PC-9 (cell line): Measurements from ENCODE around the gene TTLL8. TPM values are rescaled to one million over a fixed set of nuclear protein-coding genes. Genes with fewer than 3 reads are reported as not detected.

Experiments
- BruUV-seq: library from RNA; stranded (reverse); fragments of 400-500 nt; replicated peaks from 2 replicates; lab custom pipeline; 2021; lab: Mats Ljungman, UMichigan
- CTCF ChIA-PET: fragments of 300-600 bp; sonication (Branson Sonifier 250); formaldehyde crosslinking; loops from one replicate; lab custom pipeline; 2022; ENCODE audit warnings: antibody characterized with exemption; lab: Charles Lee
- POLR2A ChIA-PET: fragments of 300-600 bp; sonication (Branson Sonifier 250); formaldehyde crosslinking; loops from one replicate; lab custom pipeline; 2022; ENCODE audit warnings: antibody characterized with exemption; ENCODE audit not compliant: unreplicated experiment; lab: Charles Lee
- DNase-seq, 2 experiments: peaks; one replicate each; pipeline versions ENCODE4 v3.0.0 to v3.0.0-alpha.2; 2015 to 2022; ENCODE audit warnings: mixed read lengths in 1 of 2
- H2AFZ ChIP-seq: fragments of 200-600 bp; sonication (generic); 2 replicates; pipeline ENCODE4 v1.8.1; 2017; ENCODE audit warnings: antibody characterized with exemption
- H3F3A ChIP-seq: fragments of 200-600 bp; sonication (generic); 2 replicates; pipeline ENCODE4 v1.8.1; 2017; ENCODE audit warnings: antibody characterized with exemption, mild to moderate bottlenecking, low read depth; ENCODE audit not compliant: insufficient read depth
- H3K27ac ChIP-seq: fragments of 200-600 bp; sonication (generic); 2 replicates; pipeline ENCODE4 v1.6.1; 2016; ENCODE audit warnings: mixed run types
- H3K27me3 ChIP-seq: fragments of 200-600 bp; sonication (generic); 2 replicates; pipeline ENCODE4 v1.6.1; 2016; ENCODE audit warnings: low read depth, mixed run types; ENCODE audit not compliant: insufficient read depth
- H3K36me3 ChIP-seq: fragments of 200-600 bp; sonication (generic); 2 replicates; pipeline ENCODE4 v1.6.1; 2016; ENCODE audit warnings: low read depth, mixed run types
- H3K4me1 ChIP-seq: fragments of 200-600 bp; sonication (generic); replicated peaks from 2 replicates; pipeline ENCODE4 v1.6.1; 2016; ENCODE audit warnings: mixed run types; ENCODE audit not compliant: insufficient read depth
- H3K4me2 ChIP-seq: fragments of 200-600 bp; sonication (generic); 2 replicates; pipeline ENCODE4 v1.6.1; 2017; ENCODE audit warnings: mixed run types
- H3K4me3 ChIP-seq: fragments of 200-600 bp; sonication (generic); 2 replicates; pipeline ENCODE4 v1.6.1; 2016; ENCODE audit warnings: mixed run types
- H3K79me2 ChIP-seq: fragments of 200-600 bp; sonication (generic); 2 replicates; pipeline ENCODE4 v1.6.1; 2017; ENCODE audit warnings: low read depth, mixed run types
- H3K9me2 ChIP-seq: fragments of 200-600 bp; sonication (generic); 2 replicates; pipeline ENCODE4 v1.8.1; 2017; ENCODE audit warnings: mild to moderate bottlenecking; ENCODE audit not compliant: insufficient read depth
- H3K9me3 ChIP-seq: fragments of 200-600 bp; sonication (generic); 2 replicates; pipeline ENCODE4 v1.8.1; 2016; ENCODE audit warnings: low read depth; ENCODE audit not compliant: insufficient read depth
- H4K20me1 ChIP-seq: fragments of 200-600 bp; sonication (generic); 2 replicates; pipeline ENCODE4 v1.8.1; 2017; ENCODE audit not compliant: insufficient read depth
- CTCF ChIP-seq: fragments of 200-600 bp; sonication (generic); conservative IDR thresholded peaks from 2 replicates; pipeline ENCODE4 v1.6.1; 2017; ENCODE audit warnings: mixed run types, antibody characterized with exemption, mild to moderate bottlenecking, moderate library complexity
- EZH2 ChIP-seq: fragments of 200-600 bp; sonication (generic); IDR thresholded peaks from 2 replicates; pipeline ENCODE4 v1.8.0; 2017; ENCODE audit warnings: antibody characterized with exemption, low read depth
- intact Hi-C: fragments of 100-400 bp; cut with micrococcal nuclease; formaldehyde crosslinking; loops from one replicate; pipeline ENCODE4 v1.10.0; 2022; ENCODE audit not compliant: unreplicated experiment
- total RNA-seq: library from RNA; stranded (reverse); gene quantifications from 2 replicates; pipeline ENCODE4 v1.2.3, GENCODE V29; 2021

Gene TTLL8
- total RNA-seq, 1 experiment from 2014 or later, result not detected

DNA sequence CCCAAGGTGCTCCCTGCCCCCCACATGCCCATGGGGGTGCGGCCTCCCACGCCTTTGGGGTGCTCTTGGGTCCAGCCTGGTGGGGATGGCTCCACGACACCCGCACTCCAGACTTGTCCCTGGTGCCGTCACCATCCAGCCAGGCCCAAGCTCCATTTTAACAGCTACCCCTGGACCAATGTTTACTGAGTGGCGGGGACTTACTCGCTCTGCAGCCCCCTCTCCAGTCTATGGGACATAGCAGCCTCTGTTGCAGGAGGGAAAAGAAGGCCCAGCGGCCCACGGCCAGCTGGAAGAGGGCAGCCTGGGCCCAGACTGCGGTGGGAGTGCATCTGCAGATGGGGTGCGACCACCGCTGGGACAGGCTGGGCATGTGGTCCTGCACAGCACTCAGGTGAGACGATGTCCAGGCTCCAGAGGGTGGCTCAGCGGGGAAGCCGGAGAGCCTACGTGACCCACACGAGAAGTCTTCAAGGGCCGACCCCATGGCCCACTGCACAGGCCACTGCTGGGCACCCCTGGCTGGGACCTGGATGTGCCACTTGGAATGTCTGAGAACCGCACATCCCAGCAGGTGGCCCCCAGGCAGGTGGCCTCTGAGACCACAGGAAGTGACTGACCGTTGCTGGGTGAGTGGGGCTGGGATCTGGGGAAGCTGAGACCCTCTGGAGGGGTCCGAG lies 63.6 kb downstream of the TTLL8 start:
- DNase-seq, result no peak
- no peak overlapping the region for H2AFZ ChIP-seq
- H3K36me3 ChIP-seq, result no peaks in the 10 kb centered on the region
- no peak for TF ChIP-seq EZH2
- no peak for TF ChIP-seq CTCF
- H3K4me2 ChIP-seq, result no peak overlapping the region
- H3K9me2 ChIP-seq, result no peaks in the 10 kb centered on the region
- no peak overlapping the region for H3K4me3 ChIP-seq
- H3K4me1 ChIP-seq, result no peaks in the 10 kb centered on the region; the same call in none of the 2 replicates
- H3K27me3 ChIP-seq, result peaks cover 27% of the 10 kb centered on the region
- H3K27ac ChIP-seq, result no peak overlapping the region
- ChIA-PET CTCF (no interaction called here), POLR2A (no interaction called here)
- peaks cover 8% of the 10 kb centered on the region; the same call in 1 of the 2 replicates for H3K9me3 ChIP-seq
- H4K20me1 ChIP-seq, result no peaks in the 10 kb centered on the region; the same call in 1 of the 2 replicates
- intact Hi-C loops, result loop anchor here (5.0 kb wide), 2 partner anchors 38 to 227 kb away; no protein-coding TSS in a partner anchor
- H3K79me2 ChIP-seq, result no peaks in the 10 kb centered on the region
- H3F3A ChIP-seq, result peaks cover 10% of the 10 kb centered on the region; the same call in 1 of the 2 replicates
- BruUV-seq, result no TSS peak

DNA sequence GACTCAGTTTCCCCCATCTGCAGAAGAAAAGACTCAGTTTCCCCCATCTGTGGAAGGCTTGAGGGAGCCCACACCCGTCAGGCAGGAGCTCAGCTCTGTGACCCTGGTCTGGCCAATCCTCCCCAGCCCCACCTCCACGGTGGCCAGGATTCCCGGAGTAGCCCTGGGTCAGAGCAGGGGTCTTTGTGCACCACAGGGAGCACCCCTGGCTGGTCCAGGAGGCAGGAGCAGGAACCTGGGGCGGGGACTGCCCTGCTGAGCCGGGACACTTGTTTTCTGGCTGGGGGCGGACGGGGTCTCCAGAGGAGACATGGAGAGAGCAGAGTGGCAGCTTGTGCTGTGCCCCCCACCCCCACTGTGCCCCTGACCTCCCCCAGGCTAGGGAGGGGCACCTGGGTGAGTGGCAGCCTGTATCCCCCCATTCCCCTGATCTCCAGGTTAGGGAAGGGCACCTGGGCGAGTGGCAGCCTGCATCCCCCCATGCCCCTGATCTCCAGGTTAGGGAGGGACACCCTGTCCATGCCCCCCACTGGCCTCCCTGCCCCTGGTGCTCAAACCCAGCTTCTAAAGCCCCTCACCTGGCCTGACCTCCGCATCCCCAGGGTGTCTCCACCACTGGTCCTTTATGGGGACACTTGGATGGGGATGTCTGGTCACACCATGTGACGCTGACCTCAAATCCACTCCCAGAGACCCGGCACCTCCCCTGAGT lies 64.3 kb downstream of the TTLL8 start:
- intact Hi-C loops, result loop anchor here (1.0 to 5.0 kb wide), 3 partner anchors 38 to 227 kb away; no protein-coding TSS in a partner anchor
- no peak for DNase-seq
- peaks cover 30% of the 10 kb centered on the region for H3K27me3 ChIP-seq
- TF ChIP-seq EZH2 (no peak), CTCF (peak; percentile 24; the same call in 1 of the 2 replicates)
- no peak overlapping the region for H3K27ac ChIP-seq
- no peaks in the 10 kb centered on the region for H3K9me2 ChIP-seq
- peaks cover 8% of the 10 kb centered on the region; the same call in 1 of the 2 replicates for H3K9me3 ChIP-seq
- H3F3A ChIP-seq, result peaks cover 7% of the 10 kb centered on the region; the same call in 1 of the 2 replicates
- no peaks in the 10 kb centered on the region for H3K79me2 ChIP-seq
- no peaks in the 10 kb centered on the region for H3K36me3 ChIP-seq
- BruUV-seq, result no TSS peak
- ChIA-PET POLR2A (no interaction called here), CTCF (interaction anchor here (0.6 kb wide), 1 partner anchor 14 kb away, joined by 3 read pairs; no protein-coding TSS in a partner anchor)
- H2AFZ ChIP-seq, result no peak overlapping the region
- H3K4me2 ChIP-seq, result peak overlapping the region; percentile 63; the same call in 1 of the 2 replicates
- no peaks in the 10 kb centered on the region; the same call in none of the 2 replicates for H3K4me1 ChIP-seq
- H4K20me1 ChIP-seq, result no peaks in the 10 kb centered on the region; the same call in 1 of the 2 replicates
- H3K4me3 ChIP-seq, result no peak overlapping the region
